Subcutaneous adipose tissue (tissue), 4 donors: ENCODE data around the gene CLCN3. TPM values are rescaled to one million over a fixed set of nuclear protein-coding genes. Genes with fewer than 3 reads are reported as not detected.

Source experiments
- CTCF ChIP-seq: fragments of 450-650 bp; IDR thresholded peaks from one replicate; pipeline ENCODE4 v1.5.1; 2016; ENCODE audit warnings: low read depth, mild to moderate bottlenecking, control low read depth, antibody characterized with exemption, moderate library complexity
- total RNA-seq, 4 donors: library from RNA; depleted of rRNA; stranded (reverse); fragments of >200 nt; gene quantifications; one replicate each; pipeline ENCODE4 v1.1.0, GENCODE V29; 2016

Gene CLCN3
- total RNA-seq, 4 donors from 2014 or later: 26.2 to 31.5 (median 28.4) TPM

DNA sequence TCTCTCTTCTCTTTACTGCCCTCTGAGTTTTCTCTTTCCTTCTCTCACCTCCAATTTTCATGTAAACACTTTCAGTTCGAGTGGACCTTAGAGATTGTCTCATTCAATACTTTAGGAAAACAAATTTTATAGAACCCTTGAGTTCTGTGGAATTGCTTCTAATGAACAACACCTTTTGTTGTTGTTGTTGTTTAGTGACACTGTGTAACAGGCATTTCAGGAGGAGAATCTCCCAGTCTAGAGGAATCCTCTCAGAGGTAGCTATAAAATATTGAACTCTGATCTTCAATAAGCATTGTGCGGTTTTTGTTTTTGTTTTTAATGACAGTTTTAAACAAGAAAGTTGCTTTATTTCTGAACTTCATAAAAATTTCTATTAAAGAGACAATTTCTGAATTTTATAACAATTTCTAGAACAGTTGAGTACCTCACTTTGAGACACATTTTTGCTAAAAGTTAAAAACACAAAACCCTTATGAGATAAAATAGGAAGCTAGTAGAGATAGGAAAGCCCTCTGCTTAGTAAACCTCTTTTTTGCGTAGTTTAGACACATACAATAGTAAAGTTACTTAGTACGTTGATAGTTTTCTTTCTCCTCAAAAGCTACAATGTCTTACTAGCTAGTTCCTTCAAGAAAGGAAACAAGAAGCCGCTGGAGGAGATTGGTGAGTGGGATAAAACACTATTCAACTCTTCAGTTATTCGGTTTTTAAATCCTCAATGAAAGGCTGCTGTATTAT is 38.8 kb downstream of the CLCN3 start:
- no peak for TF ChIP-seq CTCF

- TF ChIP-seq CTCF: no peak
Observed at GRCh38 chr4:169659716-169660670, 39.6 kb downstream of the CLCN3 start.

GRCh38 chr4:169660929-169661328 is 40.6 kb downstream of the CLCN3 start:
- no peak for TF ChIP-seq CTCF

DNA sequence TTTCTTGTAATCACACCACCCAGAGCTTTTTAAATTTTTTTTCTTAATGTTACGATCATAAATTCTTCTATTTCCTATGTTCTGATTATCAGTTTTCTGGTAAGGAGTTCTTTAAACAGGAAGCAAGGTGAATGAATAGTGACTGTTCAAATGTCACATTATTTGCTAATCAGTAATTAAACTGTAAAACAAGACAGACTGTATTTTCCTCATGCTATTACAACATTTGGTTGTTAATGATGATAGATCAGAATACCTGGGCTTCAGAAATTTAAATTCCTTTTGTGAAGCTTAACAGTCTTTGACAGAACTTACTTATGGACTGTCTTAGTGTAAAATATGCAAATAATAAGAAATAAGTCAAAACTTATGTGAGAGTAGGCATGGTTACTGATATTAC is 41.4 kb downstream of the CLCN3 start:
- no peak for TF ChIP-seq CTCF

- no peak for TF ChIP-seq CTCF
Observed at GRCh38 chr4:169662206-169662605, 41.8 kb downstream of the CLCN3 start.

DNA sequence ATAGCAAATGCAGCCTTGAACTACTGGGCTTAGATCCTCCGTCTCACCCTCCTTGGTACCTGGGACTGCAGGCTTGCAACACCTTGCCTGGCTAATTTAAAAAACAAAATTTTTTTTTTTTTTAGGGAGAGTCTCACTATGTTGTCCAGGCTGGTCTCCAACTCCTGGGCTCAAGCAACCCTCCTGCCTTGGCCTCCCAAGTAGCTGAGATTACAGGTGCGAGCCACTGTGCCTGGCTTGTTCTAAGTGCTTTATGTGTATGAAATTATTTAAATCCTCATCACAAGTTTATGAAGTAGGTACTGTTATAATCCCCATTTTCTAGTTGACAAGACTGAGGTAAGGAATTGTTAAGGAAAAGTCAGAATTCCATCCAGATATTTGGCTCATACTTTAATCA is 43.0 kb downstream of the CLCN3 start:
- TF ChIP-seq CTCF: no peak

GRCh38 chr4:169663831-169664230 is 43.5 kb downstream of the CLCN3 start:
- no peak for TF ChIP-seq CTCF
